NCI-H1048 (cell line): ENCODE measurements around the gene OCEL1.
"Not testable (repeated sequence)": the region's sequence is repeated elsewhere in the genome, so short reads cannot be mapped to it uniquely, and the experiment has no call there.

Experiments used
- DNase-seq: peaks from one replicate; lab custom pipeline; 2025; lab: John Stamatoyannopoulos, UW

OCEL1 gene

DNA sequence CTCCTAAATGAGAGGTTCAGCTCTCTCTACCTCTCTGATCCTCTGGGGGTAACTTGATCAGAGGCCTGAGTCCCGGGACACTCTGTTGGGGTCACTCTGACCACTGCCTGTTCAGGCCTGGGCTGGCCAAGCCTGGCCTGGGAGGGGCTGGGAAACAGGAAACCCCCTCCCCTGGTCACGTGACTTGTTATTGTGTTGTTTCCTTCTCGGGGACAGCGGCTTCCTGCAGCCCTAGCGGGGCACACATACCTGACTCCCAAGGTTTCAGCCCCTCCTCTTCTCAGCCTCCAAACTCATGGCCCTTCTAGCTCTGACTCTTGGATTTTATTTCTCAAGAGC, 38.6 kb downstream of the OCEL1 start, which contains the start of gene USHBP1:
Gene USHBP1, minus strand, starts transcription at position 105 of the 339 bp plus-strand sequence. CDS start 446 bp downstream, outside the sequence.
- DNase-seq = no peak

- DNase-seq = no peak
Observed at GRCh38 chr19:17266026-17266425, 40.0 kb downstream of the OCEL1 start.

GRCh38 chr19:17266589-17266974, 40.6 kb downstream of the OCEL1 start:
- no peak for DNase-seq

DNA sequence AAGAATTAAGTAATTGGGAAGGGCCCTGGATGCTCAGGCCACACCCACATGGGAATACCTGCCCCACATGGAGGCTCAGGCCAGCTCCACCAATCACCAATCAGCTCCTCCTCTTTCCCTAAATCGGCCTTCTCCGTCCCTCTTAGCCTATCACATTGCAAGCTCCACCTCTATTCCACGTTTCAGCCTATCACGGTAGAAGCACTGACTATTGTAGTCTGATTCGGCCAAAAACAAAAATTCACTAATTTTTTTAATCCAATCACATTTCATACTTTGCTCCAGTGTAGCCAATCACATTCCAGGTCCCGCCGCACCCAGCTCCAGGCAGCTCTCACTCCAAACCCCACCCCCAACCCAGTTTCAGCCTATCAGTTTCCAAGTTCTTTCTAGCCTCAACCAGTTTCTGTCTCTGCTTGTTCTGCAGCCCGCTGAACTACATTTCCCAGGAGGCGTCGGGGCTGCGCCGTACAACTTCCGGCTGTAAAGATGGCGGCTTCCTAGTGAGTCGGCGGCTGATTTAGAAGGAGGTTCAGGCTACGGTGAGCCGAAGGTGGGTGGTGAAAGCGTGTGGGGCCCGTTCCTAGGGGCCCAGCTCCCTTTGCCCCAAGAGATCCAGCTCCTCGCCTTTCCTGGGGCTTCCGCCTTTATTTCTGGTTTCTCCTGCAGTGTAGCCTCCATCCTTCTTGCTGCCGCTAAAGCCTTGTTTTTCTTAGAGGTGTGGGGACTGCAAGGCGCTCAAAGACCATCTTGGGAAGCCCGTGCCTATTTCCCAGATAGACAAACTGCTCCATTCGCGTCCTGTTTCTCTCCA, 41.2 kb downstream of the OCEL1 start, which contains the start of gene BABAM1:
Gene BABAM1, plus strand, starts transcription at position 469 of the 814 bp plus-strand sequence. CDS start 1,364 bp downstream, outside the sequence.
- peak; percentile 99 for DNase-seq

- DNase-seq = no peak
Observed at GRCh38 chr19:17268754-17269153, 42.7 kb downstream of the OCEL1 start.

- not testable (repeated sequence) for DNase-seq
Observed at GRCh38 chr19:17274892-17275291, 48.9 kb downstream of the OCEL1 start.

- no peak for DNase-seq
Observed at GRCh38 chr19:17275441-17276175, 49.6 kb downstream of the OCEL1 start.
